Spinal cord (tissue), 10 donors: ENCODE data around the gene R3HDML. TPM values are rescaled to one million over a fixed set of nuclear protein-coding genes. Genes with fewer than 3 reads are reported as not detected.

Experiments
- DNase-seq, 6 donors: peaks; one replicate each; pipeline versions ENCODE4 v3.0.0 to v3.0.0-alpha.2; 2013 to 2015; ENCODE audit warnings: low spot score in 6 of 6, low read depth in 4 of 6
- H3K27ac ChIP-seq: one replicate; pipeline ENCODE4 v1.5.1; 2013; ENCODE audit warnings: low read depth, low read length, control low read depth
- H3K27me3 ChIP-seq: one replicate; pipeline ENCODE4 v1.6.1; 2013; ENCODE audit warnings: low read length; ENCODE audit not compliant: control insufficient read depth, insufficient read depth
- H3K36me3 ChIP-seq: one replicate; pipeline ENCODE4 v1.6.1; 2013; ENCODE audit warnings: low read length; ENCODE audit not compliant: control insufficient read depth, insufficient read depth
- H3K4me1 ChIP-seq: one replicate; pipeline ENCODE4 v1.6.1; 2013; ENCODE audit warnings: low read length; ENCODE audit not compliant: control insufficient read depth, insufficient read depth
- H3K4me3 ChIP-seq: one replicate; pipeline ENCODE4 v1.5.1; 2013; ENCODE audit warnings: low read depth, low read length, control low read depth
- H3K9me3 ChIP-seq: one replicate; pipeline ENCODE4 v1.6.1; 2013; ENCODE audit warnings: low read length; ENCODE audit not compliant: control insufficient read depth, insufficient read depth
- WGBS: methylation state at CpG from one replicate; pipeline ENCODE4 v1.1.5; 2013; ENCODE audit warnings: missing lambda C conversion rate; ENCODE audit not compliant: insufficient coverage; 5-methylcytosine and 5-hydroxymethylcytosine counted together
- polyA plus RNA-seq, 2 donors: library from polyadenylated mRNA; unstranded; fragments of 120-200 nt; gene quantifications; one replicate each; pipeline ENCODE4 v1.2.1, GENCODE V29; 2013; ENCODE audit not compliant: insufficient read length in 2 of 2
- total RNA-seq, 2 donors: library from RNA; depleted of rRNA in 1 of 2; stranded (reverse); fragments of 120-200 nt in 1 of 2; fragments of >200 nt in 1 of 2; gene quantifications; one replicate each; pipeline versions ENCODE4 v1.2.3 to v1.2.4, GENCODE V29; 2013 to 2014
- donor health status: healthy.

R3HDML gene
- total and polyA plus RNA-seq, 4 donors = 0.11 to 0.12 TPM; not detected in 2

- Histone ChIP-seq H3K4me1 (no peaks in the 10 kb centered on the region), H3K27me3 (no peaks in the 10 kb centered on the region), H3K27ac (no peak overlapping the region), H3K9me3 (no peaks in the 10 kb centered on the region), H3K4me3 (no peak overlapping the region), H3K36me3 (peaks cover 8% of the 10 kb centered on the region)
- peak in 1 of 6 donors; percentile 56 for DNase-seq
- 66% methylated on average over 2 of the region's 8 CpGs for WGBS
Observed at GRCh38 chr20:44302736-44303135, 34.1 kb upstream of the R3HDML start.

GRCh38 chr20:44304383-44304782 is 32.5 kb upstream of the R3HDML start:
- H3K9me3 ChIP-seq = no peaks in the 10 kb centered on the region
- no peaks in the 10 kb centered on the region for H3K27me3 ChIP-seq
- H3K27ac ChIP-seq = no peak overlapping the region
- H3K4me3 ChIP-seq = no peak overlapping the region
- peaks cover 8% of the 10 kb centered on the region for H3K36me3 ChIP-seq
- H3K4me1 ChIP-seq = no peaks in the 10 kb centered on the region
- no peak for DNase-seq

GRCh38 chr20:44306927-44307326 is 29.9 kb upstream of the R3HDML start:
- Histone ChIP-seq H3K27me3 (no peaks in the 10 kb centered on the region), H3K4me1 (peaks cover 17% of the 10 kb centered on the region), H3K36me3 (peaks cover 8% of the 10 kb centered on the region), H3K9me3 (no peaks in the 10 kb centered on the region), H3K27ac (no peak overlapping the region), H3K4me3 (no peak overlapping the region)
- DNase-seq = no peak
- WGBS = 89% methylated on average over 8 of the region's 9 CpGs

GRCh38 chr20:44309763-44310663 is 26.8 kb upstream of the R3HDML start:
- 25% methylated on average over 16 of the region's 17 CpGs for WGBS
- Histone ChIP-seq H3K4me1 (peaks cover 17% of the 10 kb centered on the region), H3K27me3 (no peaks in the 10 kb centered on the region), H3K36me3 (peaks cover 6% of the 10 kb centered on the region), H3K9me3 (no peaks in the 10 kb centered on the region), H3K27ac (no peak overlapping the region), H3K4me3 (peak overlapping the region; percentile 82)
- peak in 2 of 6 donors; percentile 13 to 47 for DNase-seq

- WGBS = 1% methylated on average over 69 of the region's 70 CpGs
- Histone ChIP-seq H3K4me1 (peaks cover 17% of the 10 kb centered on the region), H3K27me3 (no peaks in the 10 kb centered on the region), H3K27ac (peak within 1 kb of the TSS; percentile 29), H3K36me3 (peaks cover 6% of the 10 kb centered on the region), H3K9me3 (no peaks in the 10 kb centered on the region), H3K4me3 (peak within 1 kb of the TSS; percentile 82)
- DNase-seq = peak; percentile 90 to 99 (median 96)
Observed at GRCh38 chr20:44310664-44311639, 25.9 kb upstream of the R3HDML start, which contains the start of gene FITM2. Gene FITM2 (minus strand): TSS chr20:44311202. CDS start chr20:44311148, 54 bp downstream.

- Histone ChIP-seq H3K27me3 (no peaks in the 10 kb centered on the region), H3K27ac (no peak overlapping the region), H3K9me3 (no peaks in the 10 kb centered on the region), H3K4me1 (peaks cover 13% of the 10 kb centered on the region), H3K36me3 (no peaks in the 10 kb centered on the region), H3K4me3 (no peak overlapping the region)
- DNase-seq = no peak
Observed at GRCh38 chr20:44314870-44315269, 22.0 kb upstream of the R3HDML start.

GRCh38 chr20:44319839-44320422 is 16.9 kb upstream of the R3HDML start:
- H3K27me3 ChIP-seq = peaks cover 4% of the 10 kb centered on the region
- H3K4me1 ChIP-seq = peaks cover 6% of the 10 kb centered on the region
- DNase-seq = no peak
- no peak overlapping the region for H3K27ac ChIP-seq
- H3K36me3 ChIP-seq = no peaks in the 10 kb centered on the region
- H3K4me3 ChIP-seq = no peak overlapping the region
- no CpG with 5 or more reads among the region's 2 CpGs for WGBS
- H3K9me3 ChIP-seq = no peaks in the 10 kb centered on the region

- Histone ChIP-seq H3K4me3 (no peak overlapping the region), H3K4me1 (peaks cover 13% of the 10 kb centered on the region), H3K36me3 (no peaks in the 10 kb centered on the region), H3K27me3 (peaks cover 13% of the 10 kb centered on the region), H3K9me3 (no peaks in the 10 kb centered on the region), H3K27ac (no peak overlapping the region)
- DNase-seq = peak in 1 of 6 donors; percentile 36
- 0% methylated on average over 1 of the region's 1 CpG for WGBS
Observed at GRCh38 chr20:44324343-44324742, 12.5 kb upstream of the R3HDML start.

GRCh38 chr20:44326391-44327159 is 10.3 kb upstream of the R3HDML start:
- no peak for DNase-seq
- H3K27me3 ChIP-seq = peaks cover 13% of the 10 kb centered on the region
- H3K4me1 ChIP-seq = peaks cover 13% of the 10 kb centered on the region
- no peaks in the 10 kb centered on the region for H3K36me3 ChIP-seq
- no peaks in the 10 kb centered on the region for H3K9me3 ChIP-seq
- WGBS = 6% methylated on average over 44 of the region's 50 CpGs
- no peak overlapping the region for H3K27ac ChIP-seq
- no peak overlapping the region for H3K4me3 ChIP-seq
